HG02798 (cell line): ENCODE measurements around the gene KRT31.
"Not testable (repeated sequence)": the region's sequence is repeated elsewhere in the genome, so short reads cannot be mapped to it uniquely, and the experiment has no call there.

ENCODE experiments used
- ATAC-seq: cut with Tn5 transposase; IDR thresholded peaks from one replicate; pipeline ENCODE4 v1.9.1; 2021; ENCODE audit warnings: mild to moderate bottlenecking; ENCODE audit not compliant: unreplicated experiment, poor library complexity

The KRT31 gene

GRCh38 chr17:41347869-41348760, 49.3 kb downstream of the KRT31 start:
- no peak for ATAC-seq

- not testable (repeated sequence) for ATAC-seq
Measured at GRCh38 chr17:41346421-41346820, 51.0 kb downstream of the KRT31 start.

GRCh38 chr17:41345992-41346391, 51.4 kb downstream of the KRT31 start:
- no peak for ATAC-seq
